DOHH2 (cell line): ENCODE data around the gene HDGFL1.

Source experiments
- H3F3A ChIP-seq: fragments of 200-600 bp; sonication (generic), shearing (Covaris generic); 2 replicates; pipeline ENCODE4 v1.6.0; 2016; ENCODE audit warnings: antibody characterized with exemption, mild to moderate bottlenecking; ENCODE audit not compliant: control insufficient read depth, insufficient read depth
- H3K27ac ChIP-seq: fragments of 200-600 bp; sonication (generic); 2 replicates; pipeline ENCODE4 v1.5.1; 2014; ENCODE audit warnings: low read depth, mild to moderate bottlenecking, low read length, moderate library complexity
- H3K27me3 ChIP-seq: fragments of 200-600 bp; sonication (generic); 2 replicates; pipeline ENCODE4 v1.6.1; 2014; ENCODE audit warnings: mild to moderate bottlenecking, low read length, mixed read lengths; ENCODE audit not compliant: control insufficient read depth
- H3K36me3 ChIP-seq: fragments of 200-600 bp; sonication (generic); 2 replicates; pipeline ENCODE4 v1.6.1; 2014; ENCODE audit warnings: mild to moderate bottlenecking, low read length, moderate library complexity, mixed read lengths; ENCODE audit not compliant: control insufficient read depth
- H3K4me1 ChIP-seq: fragments of 200-600 bp; sonication (generic); 2 replicates; pipeline ENCODE4 v1.6.1; 2014; ENCODE audit warnings: mild to moderate bottlenecking, low read length, mixed read lengths; ENCODE audit not compliant: control insufficient read depth
- H3K4me2 ChIP-seq: fragments of 200-600 bp; sonication (generic); 2 replicates; pipeline ENCODE4 v1.6.0; 2014; ENCODE audit warnings: mild to moderate bottlenecking, low read length, moderate library complexity
- H3K4me3 ChIP-seq: fragments of 200-600 bp; sonication (generic); 2 replicates; pipeline ENCODE4 v1.5.1; 2014; ENCODE audit warnings: mild to moderate bottlenecking, low read length, mixed read lengths
- H3K79me2 ChIP-seq: fragments of 200-600 bp; sonication (generic); 2 replicates; pipeline ENCODE4 v1.6.1; 2014; ENCODE audit warnings: mild to moderate bottlenecking, low read length, mixed read lengths; ENCODE audit not compliant: control insufficient read depth
- H3K9me2 ChIP-seq: fragments of 200-600 bp; sonication (generic); replicated peaks from 2 replicates; pipeline ENCODE4 v1.6.1; 2014; ENCODE audit warnings: mild to moderate bottlenecking, low read length, mixed read lengths; ENCODE audit not compliant: control insufficient read depth
- H3K9me3 ChIP-seq: fragments of 200-600 bp; sonication (generic); 2 replicates; pipeline ENCODE4 v1.6.1; 2014; ENCODE audit warnings: antibody characterized with exemption, low read length, mixed read lengths; ENCODE audit not compliant: control insufficient read depth, insufficient read depth
- H4K20me1 ChIP-seq: fragments of 200-600 bp; sonication (generic); 2 replicates; pipeline ENCODE4 v1.6.0; 2014; ENCODE audit warnings: low read depth, mild to moderate bottlenecking, antibody characterized with exemption, low read length, moderate library complexity; ENCODE audit not compliant: control insufficient read depth, insufficient read depth
- EZH2phosphoT487 ChIP-seq: fragments of 200-600 bp; sonication (generic); IDR thresholded peaks from 2 replicates; pipeline ENCODE4 v1.6.1; 2017; ENCODE audit warnings: borderline replicate concordance, mild to moderate bottlenecking, antibody characterized with exemption, low read length, moderate library complexity, mixed read lengths
- TF ChIP-seq, protein P1 (sequence below): fragments of 200-600 bp; sonication (generic); IDR thresholded peaks from one replicate; pipeline ENCODE4 v1.5.1; 2014; ENCODE audit warnings: antibody characterized with exemption, mild to moderate bottlenecking, low read depth, low read length; ENCODE audit not compliant: poor library complexity, severe bottlenecking

HDGFL1 gene

DNA sequence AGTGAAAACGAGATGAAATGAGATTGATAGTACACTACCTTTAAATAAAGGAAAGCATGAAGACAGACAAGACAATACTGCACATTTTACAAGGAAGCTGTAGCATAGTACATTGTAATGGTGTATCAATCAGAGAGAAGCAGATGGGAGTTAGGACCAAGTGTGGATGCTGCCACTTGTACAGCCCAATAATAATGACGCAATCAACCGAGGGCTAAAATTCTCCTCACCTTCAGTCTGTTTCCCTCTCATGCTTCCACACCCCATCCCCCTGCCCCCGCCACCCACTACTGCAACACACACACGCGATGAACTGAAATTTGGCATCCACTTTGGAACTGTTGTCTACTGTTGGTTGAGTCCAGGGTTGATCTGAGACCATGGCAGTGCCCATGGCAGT is 12.4 kb upstream of the HDGFL1 start:
- H3K27me3 ChIP-seq = no peaks in the 10 kb centered on the region
- TF ChIP-seq, protein P1, sequence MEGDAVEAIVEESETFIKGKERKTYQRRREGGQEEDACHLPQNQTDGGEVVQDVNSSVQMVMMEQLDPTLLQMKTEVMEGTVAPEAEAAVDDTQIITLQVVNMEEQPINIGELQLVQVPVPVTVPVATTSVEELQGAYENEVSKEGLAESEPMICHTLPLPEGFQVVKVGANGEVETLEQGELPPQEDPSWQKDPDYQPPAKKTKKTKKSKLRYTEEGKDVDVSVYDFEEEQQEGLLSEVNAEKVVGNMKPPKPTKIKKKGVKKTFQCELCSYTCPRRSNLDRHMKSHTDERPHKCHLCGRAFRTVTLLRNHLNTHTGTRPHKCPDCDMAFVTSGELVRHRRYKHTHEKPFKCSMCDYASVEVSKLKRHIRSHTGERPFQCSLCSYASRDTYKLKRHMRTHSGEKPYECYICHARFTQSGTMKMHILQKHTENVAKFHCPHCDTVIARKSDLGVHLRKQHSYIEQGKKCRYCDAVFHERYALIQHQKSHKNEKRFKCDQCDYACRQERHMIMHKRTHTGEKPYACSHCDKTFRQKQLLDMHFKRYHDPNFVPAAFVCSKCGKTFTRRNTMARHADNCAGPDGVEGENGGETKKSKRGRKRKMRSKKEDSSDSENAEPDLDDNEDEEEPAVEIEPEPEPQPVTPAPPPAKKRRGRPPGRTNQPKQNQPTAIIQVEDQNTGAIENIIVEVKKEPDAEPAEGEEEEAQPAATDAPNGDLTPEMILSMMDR = no peak
- TF ChIP-seq EZH2phosphoT487 = no peak
- no peaks in the 10 kb centered on the region for H3K36me3 ChIP-seq

GRCh38 chr6:22558288-22558882 is 11.0 kb upstream of the HDGFL1 start:
- Histone ChIP-seq H3K4me2 (no peak overlapping the region), H3K27me3 (no peaks in the 10 kb centered on the region), H3K36me3 (no peaks in the 10 kb centered on the region), H3K4me1 (no peaks in the 10 kb centered on the region), H4K20me1 (no peaks in the 10 kb centered on the region), H3F3A (no peaks in the 10 kb centered on the region), H3K27ac (no peak overlapping the region), H3K9me2 (no peaks in the 10 kb centered on the region), H3K9me3 (no peaks in the 10 kb centered on the region), H3K79me2 (no peaks in the 10 kb centered on the region), H3K4me3 (no peak overlapping the region)
- TF ChIP-seq EZH2phosphoT487 = no peak
- TF ChIP-seq, protein P1 = no peak

More for the DNA sequence above, 12.4 kb upstream of the HDGFL1 start:
- no peaks in the 10 kb centered on the region for H3K9me2 ChIP-seq
- H3K4me3 ChIP-seq = no peak overlapping the region
- H3K9me3 ChIP-seq = no peaks in the 10 kb centered on the region
- no peak overlapping the region for H3K27ac ChIP-seq
- no peaks in the 10 kb centered on the region for H4K20me1 ChIP-seq
- no peaks in the 10 kb centered on the region for H3F3A ChIP-seq
- H3K4me1 ChIP-seq = no peaks in the 10 kb centered on the region
- H3K4me2 ChIP-seq = no peak overlapping the region
- no peaks in the 10 kb centered on the region for H3K79me2 ChIP-seq

DNA sequence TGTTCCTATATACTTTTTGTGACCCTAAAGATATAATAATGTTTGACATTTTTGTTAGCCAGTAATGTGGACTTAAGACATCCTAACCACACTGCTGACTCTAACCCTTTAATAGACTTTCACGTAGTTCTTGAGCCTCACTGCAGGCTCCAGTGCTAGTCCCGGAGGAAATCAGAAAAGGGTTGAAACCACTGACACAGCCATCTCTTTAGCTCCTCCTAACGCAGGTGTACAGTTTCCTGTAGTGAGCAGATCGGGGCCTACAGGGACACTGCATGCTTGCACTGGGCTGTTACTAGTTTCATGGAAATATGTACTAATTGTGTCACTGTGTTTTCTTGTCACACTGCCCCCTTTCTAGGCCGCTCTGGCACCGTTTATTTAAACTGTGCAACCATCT is 512 bp upstream of the HDGFL1 start:
- Histone ChIP-seq H4K20me1 (no peaks in the 10 kb centered on the region), H3K27ac (no peak overlapping the region), H3K4me1 (no peaks in the 10 kb centered on the region), H3K9me3 (no peaks in the 10 kb centered on the region), H3K9me2 (no peaks in the 10 kb centered on the region), H3K4me3 (no peak overlapping the region), H3K4me2 (no peak overlapping the region), H3K36me3 (no peaks in the 10 kb centered on the region), H3K79me2 (no peaks in the 10 kb centered on the region), H3F3A (no peaks in the 10 kb centered on the region), H3K27me3 (no peaks in the 10 kb centered on the region)
- TF ChIP-seq, protein P1 = no peak
- TF ChIP-seq EZH2phosphoT487 = no peak
